HL-60 (cell line): ENCODE results near the gene PSMD11.

Experiments used
- CTCF ChIP-seq: IDR thresholded peaks from one replicate; pipeline ENCODE4 v1.5.1; 2011; ENCODE audit warnings: low read length, control low read depth, inconsistent platforms; ENCODE audit not compliant: insufficient read depth
- POLR2AphosphoS5 ChIP-seq: IDR thresholded peaks from 2 replicates; pipeline ENCODE4 v1.6.1; 2012; ENCODE audit warnings: low read depth

DNA sequence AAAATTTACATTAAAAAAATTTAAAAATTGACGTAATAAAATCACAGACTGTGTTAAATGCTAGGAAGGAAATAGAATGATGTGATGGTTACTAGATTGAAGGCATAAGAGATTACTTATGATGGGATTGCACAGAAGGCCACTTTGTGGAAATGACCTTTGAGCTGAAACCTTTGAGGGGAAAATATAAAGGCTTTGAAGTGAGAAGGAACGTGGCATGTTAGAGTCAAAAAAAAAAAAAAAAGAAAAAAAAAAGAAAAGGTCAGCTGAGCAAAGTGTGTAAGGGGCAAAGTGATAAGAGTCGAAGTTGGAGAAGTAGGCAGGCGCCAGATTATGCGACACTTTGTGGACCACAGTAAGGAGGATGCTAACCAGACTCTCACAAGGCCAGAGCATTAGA, 3.6 kb upstream of the PSMD11 start:
- TF ChIP-seq POLR2AphosphoS5 (no peak), CTCF (no peak)
